Neural cell (in vitro differentiated cells): ENCODE results near the gene HTR3A. TPM values are rescaled to one million over a fixed set of nuclear protein-coding genes. Genes with fewer than 3 reads are reported as not detected.

Source experiments
- H2AFZ ChIP-seq: fragments of 200-600, 300-800 bp; sonication (generic), shearing (Covaris generic); 2 replicates; pipeline ENCODE4 v1.6.0; 2014; ENCODE audit warnings: low read depth, mild to moderate bottlenecking, antibody characterized with exemption, low read length, moderate library complexity
- H3F3A ChIP-seq: fragments of 200-600 bp; shearing (Covaris generic); 2 replicates; pipeline ENCODE4 v1.6.1; 2016; ENCODE audit warnings: mild to moderate bottlenecking, moderate library complexity, mixed read lengths, antibody characterized with exemption, low read length; ENCODE audit not compliant: insufficient read depth, poor library complexity, severe bottlenecking
- H3K27ac ChIP-seq: fragments of 200-600, 300-800 bp; sonication (generic), shearing (Covaris generic); 2 replicates; pipeline ENCODE4 v1.5.1; 2014; ENCODE audit warnings: mild to moderate bottlenecking, low read length, moderate library complexity
- H3K27me3 ChIP-seq: fragments of 300-800, 200-600 bp; sonication (generic), shearing (Covaris generic); 2 replicates; pipeline ENCODE4 v1.6.0; 2014; ENCODE audit warnings: mild to moderate bottlenecking, low read depth, low read length, moderate library complexity; ENCODE audit not compliant: insufficient read depth
- H3K36me3 ChIP-seq: fragments of 300-800, 200-600 bp; sonication (generic), shearing (Covaris generic); 2 replicates; pipeline ENCODE4 v1.5.1; 2014; ENCODE audit warnings: mild to moderate bottlenecking, antibody characterized with exemption, low read length, moderate library complexity; ENCODE audit not compliant: insufficient read depth
- H3K4me2 ChIP-seq: fragments of 300-800, 200-600 bp; sonication (generic), shearing (Covaris generic); 2 replicates; pipeline ENCODE4 v1.6.0; 2014; ENCODE audit warnings: mild to moderate bottlenecking, low read length
- H3K4me3 ChIP-seq: fragments of 300-800, 200-600 bp; sonication (generic), shearing (Covaris generic); 2 replicates; pipeline ENCODE4 v1.5.1; 2014; ENCODE audit warnings: mild to moderate bottlenecking, low read length, moderate library complexity
- H3K79me2 ChIP-seq: fragments of 200-600 bp; shearing (Covaris generic); replicated peaks from 2 replicates; pipeline ENCODE4 v1.6.0; 2014; ENCODE audit warnings: mild to moderate bottlenecking, low read length, moderate library complexity; ENCODE audit not compliant: insufficient read depth
- H3K9ac ChIP-seq: fragments of 300-800, 200-600 bp; sonication (generic), shearing (Covaris generic); 2 replicates; pipeline ENCODE4 v1.6.1; 2016; ENCODE audit warnings: mild to moderate bottlenecking, low read length, mixed read lengths
- H3K9me2 ChIP-seq: fragments of 200-600 bp; shearing (Covaris generic); 2 replicates; pipeline ENCODE4 v1.6.1; 2016; ENCODE audit warnings: mild to moderate bottlenecking, low read length, mixed read lengths; ENCODE audit not compliant: insufficient read depth
- H3K9me3 ChIP-seq: fragments of 200-600, 300-800 bp; sonication (generic), shearing (Covaris generic); 2 replicates; pipeline ENCODE4 v1.6.1; 2016; ENCODE audit warnings: mild to moderate bottlenecking, mixed run types, low read length, moderate library complexity, mixed read lengths
- H4K20me1 ChIP-seq: fragments of 200-600 bp; shearing (Covaris generic); 2 replicates; pipeline ENCODE4 v1.6.1; 2016; ENCODE audit warnings: mild to moderate bottlenecking, mixed run types; ENCODE audit not compliant: insufficient read depth
- EP300 ChIP-seq: fragments of 450-650 bp; conservative IDR thresholded peaks from 2 replicates; pipeline ENCODE4 v1.6.1; 2014; ENCODE audit warnings: antibody characterized with exemption, mild to moderate bottlenecking, moderate library complexity; ENCODE audit not compliant: poor library complexity, severe bottlenecking
- EZH2 ChIP-seq: fragments of 200-600, 300-800 bp; shearing (Covaris generic), sonication (generic); IDR thresholded peaks from 2 replicates; pipeline ENCODE4 v1.6.1; 2014; ENCODE audit warnings: antibody characterized with exemption, low read length, borderline replicate concordance, mild to moderate bottlenecking; ENCODE audit not compliant: insufficient read depth, poor library complexity, severe bottlenecking
- MXI1 ChIP-seq: fragments of 450-650 bp; conservative IDR thresholded peaks from 2 replicates; pipeline ENCODE4 v1.6.1; 2014; ENCODE audit warnings: antibody characterized with exemption, mild to moderate bottlenecking; ENCODE audit not compliant: poor library complexity, severe bottlenecking
- POLR2AphosphoS5 ChIP-seq: IDR thresholded peaks from 2 replicates; pipeline ENCODE4 v1.6.1; 2012
- RAD21 ChIP-seq: fragments of 450-650 bp; conservative IDR thresholded peaks from 2 replicates; pipeline ENCODE4 v1.6.1; 2014; ENCODE audit warnings: antibody characterized with exemption, mild to moderate bottlenecking, moderate library complexity
- SMC3 ChIP-seq: fragments of 450-650 bp; conservative IDR thresholded peaks from 2 replicates; pipeline ENCODE4 v1.6.1; 2014; ENCODE audit warnings: antibody characterized with exemption, mild to moderate bottlenecking, moderate library complexity; ENCODE audit not compliant: poor library complexity
- TAF1 ChIP-seq: IDR thresholded peaks from 2 replicates; pipeline ENCODE4 v1.6.1; 2012; ENCODE audit warnings: low read depth
- polyA minus RNA-seq: library from RNA; depleted of rRNA, polyadenylated mRNA; stranded (reverse); fragments of >200 nt; gene quantifications from 2 replicates; pipeline ENCODE4 v1.2.3, GENCODE V29; 2014
- polyA plus RNA-seq: library from polyadenylated mRNA; depleted of rRNA; stranded (reverse); fragments of >200 nt; gene quantifications from 2 replicates; pipeline ENCODE4 v1.2.3, GENCODE V29; 2014
- TF ChIP-seq, protein P1 (sequence below): IDR thresholded peaks from 2 replicates; pipeline ENCODE4 v1.6.1; 2012; ENCODE audit warnings: borderline replicate concordance
- TF ChIP-seq, protein P2 (sequence below): fragments of 450-650 bp; IDR thresholded peaks from 2 replicates; pipeline ENCODE4 v1.5.1; 2014; ENCODE audit warnings: antibody characterized with exemption, mild to moderate bottlenecking, moderate library complexity; ENCODE audit not compliant: poor library complexity, severe bottlenecking

The HTR3A gene
- polyA plus RNA-seq = 0.36 TPM in 1 of 2 replicates, not detected in the other
- polyA minus RNA-seq = not detected in 2 replicates

DNA sequence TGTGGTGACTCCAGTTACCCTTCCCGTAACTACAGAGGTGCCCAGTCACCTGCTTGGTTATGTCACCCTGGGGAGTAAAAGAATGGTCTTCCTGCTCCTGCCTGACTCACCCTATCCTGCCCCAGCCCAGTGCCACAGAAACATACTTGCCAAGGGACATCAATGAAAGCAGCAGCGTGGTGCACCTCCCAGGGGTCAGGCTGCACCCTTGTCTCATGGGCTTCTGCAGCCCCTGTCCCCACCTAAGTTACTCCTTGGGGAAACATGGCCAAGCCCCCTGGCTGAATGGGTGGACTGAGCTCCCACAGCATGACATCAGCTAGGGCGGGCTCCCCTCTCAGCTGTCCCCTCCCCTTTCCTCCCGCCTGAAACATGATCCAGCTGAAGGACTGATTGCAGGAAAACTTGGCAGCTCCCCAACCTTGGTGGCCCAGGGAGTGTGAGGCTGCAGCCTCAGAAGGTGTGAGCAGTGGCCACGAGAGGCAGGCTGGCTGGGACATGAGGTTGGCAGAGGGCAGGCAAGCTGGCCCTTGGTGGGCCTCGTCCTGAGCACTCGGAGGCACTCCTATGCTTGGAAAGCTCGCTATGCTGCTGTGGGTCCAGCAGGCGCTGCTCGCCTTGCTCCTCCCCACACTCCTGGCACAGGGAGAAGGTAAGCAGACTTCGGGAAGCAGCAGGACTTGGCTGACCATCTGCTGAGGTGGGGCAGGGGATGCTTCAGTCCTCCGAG lies at the start of gene HTR3A:
Gene HTR3A, plus strand, starts transcription at position 368 of the 730 bp plus-strand sequence. Its CDS starts 218 bp downstream, at position 586.
- Histone ChIP-seq H3K4me2 (no peak within 1 kb of the TSS), H3K4me3 (no peak within 1 kb of the TSS)

DNA sequence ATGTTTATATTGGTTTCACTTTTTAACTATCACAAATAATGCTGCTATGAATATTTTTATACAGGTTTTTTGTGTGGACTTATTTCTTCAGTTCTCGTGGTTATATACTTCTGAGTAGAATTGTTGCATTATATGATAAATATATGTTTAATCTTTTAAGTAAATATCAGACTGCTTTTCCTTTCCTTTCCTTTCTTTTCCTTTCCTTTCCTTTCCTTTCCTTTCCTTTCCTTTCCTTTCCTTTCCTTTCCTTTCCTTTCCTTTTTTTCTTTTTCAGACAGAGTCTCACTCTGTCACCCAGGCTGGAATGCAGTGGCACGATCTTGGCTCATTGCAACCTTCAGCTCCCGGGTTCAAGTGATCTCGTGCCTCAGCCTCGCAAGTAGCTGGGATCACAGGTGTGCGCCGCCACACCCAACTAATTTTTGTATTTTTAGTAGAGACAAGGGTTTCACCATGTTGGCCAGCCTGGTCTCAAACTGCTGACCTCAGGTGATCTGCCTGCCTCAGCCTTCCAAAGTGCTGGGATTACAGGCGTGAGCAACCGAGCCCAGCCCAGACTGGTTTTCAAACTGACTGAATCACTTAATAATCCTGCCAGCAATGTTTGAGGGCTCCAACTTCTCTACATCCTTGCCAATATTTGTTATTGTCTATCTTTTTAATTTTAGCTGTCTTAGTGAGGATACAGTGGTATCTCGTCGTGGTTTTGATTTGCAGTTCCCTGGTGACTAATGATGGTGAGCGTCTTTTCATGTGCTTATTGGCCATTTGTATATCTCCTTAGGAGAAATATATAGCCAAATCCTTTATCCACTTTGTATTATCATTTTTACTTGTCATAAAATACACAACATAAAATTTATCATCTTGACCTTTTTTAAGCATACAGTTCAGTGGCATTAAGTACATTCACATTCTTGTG lies 48.4 kb upstream of the HTR3A start:
- H3F3A ChIP-seq = no peaks in the 10 kb centered on the region
- no peaks in the 10 kb centered on the region for H3K27me3 ChIP-seq
- H3K9ac ChIP-seq = no peak overlapping the region
- no peak overlapping the region for H3K4me2 ChIP-seq
- H3K9me3 ChIP-seq = no peaks in the 10 kb centered on the region
- H3K36me3 ChIP-seq = no peaks in the 10 kb centered on the region
- no peaks in the 10 kb centered on the region for H3K79me2 ChIP-seq
- H3K4me3 ChIP-seq = no peak overlapping the region
- H2AFZ ChIP-seq = no peak overlapping the region
- H4K20me1 ChIP-seq = no peaks in the 10 kb centered on the region
- H3K9me2 ChIP-seq = no peaks in the 10 kb centered on the region
- no peak overlapping the region for H3K27ac ChIP-seq
- TF ChIP-seq EZH2 (no peak), RAD21 (no peak), POLR2AphosphoS5 (no peak), TAF1 (no peak), EP300 (no peak), SMC3 (no peak), MXI1 (no peak)
- TF ChIP-seq, protein P1, sequence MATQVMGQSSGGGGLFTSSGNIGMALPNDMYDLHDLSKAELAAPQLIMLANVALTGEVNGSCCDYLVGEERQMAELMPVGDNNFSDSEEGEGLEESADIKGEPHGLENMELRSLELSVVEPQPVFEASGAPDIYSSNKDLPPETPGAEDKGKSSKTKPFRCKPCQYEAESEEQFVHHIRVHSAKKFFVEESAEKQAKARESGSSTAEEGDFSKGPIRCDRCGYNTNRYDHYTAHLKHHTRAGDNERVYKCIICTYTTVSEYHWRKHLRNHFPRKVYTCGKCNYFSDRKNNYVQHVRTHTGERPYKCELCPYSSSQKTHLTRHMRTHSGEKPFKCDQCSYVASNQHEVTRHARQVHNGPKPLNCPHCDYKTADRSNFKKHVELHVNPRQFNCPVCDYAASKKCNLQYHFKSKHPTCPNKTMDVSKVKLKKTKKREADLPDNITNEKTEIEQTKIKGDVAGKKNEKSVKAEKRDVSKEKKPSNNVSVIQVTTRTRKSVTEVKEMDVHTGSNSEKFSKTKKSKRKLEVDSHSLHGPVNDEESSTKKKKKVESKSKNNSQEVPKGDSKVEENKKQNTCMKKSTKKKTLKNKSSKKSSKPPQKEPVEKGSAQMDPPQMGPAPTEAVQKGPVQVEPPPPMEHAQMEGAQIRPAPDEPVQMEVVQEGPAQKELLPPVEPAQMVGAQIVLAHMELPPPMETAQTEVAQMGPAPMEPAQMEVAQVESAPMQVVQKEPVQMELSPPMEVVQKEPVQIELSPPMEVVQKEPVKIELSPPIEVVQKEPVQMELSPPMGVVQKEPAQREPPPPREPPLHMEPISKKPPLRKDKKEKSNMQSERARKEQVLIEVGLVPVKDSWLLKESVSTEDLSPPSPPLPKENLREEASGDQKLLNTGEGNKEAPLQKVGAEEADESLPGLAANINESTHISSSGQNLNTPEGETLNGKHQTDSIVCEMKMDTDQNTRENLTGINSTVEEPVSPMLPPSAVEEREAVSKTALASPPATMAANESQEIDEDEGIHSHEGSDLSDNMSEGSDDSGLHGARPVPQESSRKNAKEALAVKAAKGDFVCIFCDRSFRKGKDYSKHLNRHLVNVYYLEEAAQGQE = no peak

More for the DNA sequence above, at the start of gene HTR3A:
- no peaks in the 10 kb centered on the region for H4K20me1 ChIP-seq
- H3K27ac ChIP-seq = no peak within 1 kb of the TSS
- H3K9ac ChIP-seq = no peak within 1 kb of the TSS
- no peaks in the 10 kb centered on the region for H3K9me3 ChIP-seq
- no peaks in the 10 kb centered on the region for H3K27me3 ChIP-seq
- H2AFZ ChIP-seq = no peak within 1 kb of the TSS
- H3F3A ChIP-seq = no peaks in the 10 kb centered on the region
- H3K36me3 ChIP-seq = no peaks in the 10 kb centered on the region
- H3K79me2 ChIP-seq = no peaks in the 10 kb centered on the region
- H3K9me2 ChIP-seq = no peaks in the 10 kb centered on the region
- TF ChIP-seq, protein P2, sequence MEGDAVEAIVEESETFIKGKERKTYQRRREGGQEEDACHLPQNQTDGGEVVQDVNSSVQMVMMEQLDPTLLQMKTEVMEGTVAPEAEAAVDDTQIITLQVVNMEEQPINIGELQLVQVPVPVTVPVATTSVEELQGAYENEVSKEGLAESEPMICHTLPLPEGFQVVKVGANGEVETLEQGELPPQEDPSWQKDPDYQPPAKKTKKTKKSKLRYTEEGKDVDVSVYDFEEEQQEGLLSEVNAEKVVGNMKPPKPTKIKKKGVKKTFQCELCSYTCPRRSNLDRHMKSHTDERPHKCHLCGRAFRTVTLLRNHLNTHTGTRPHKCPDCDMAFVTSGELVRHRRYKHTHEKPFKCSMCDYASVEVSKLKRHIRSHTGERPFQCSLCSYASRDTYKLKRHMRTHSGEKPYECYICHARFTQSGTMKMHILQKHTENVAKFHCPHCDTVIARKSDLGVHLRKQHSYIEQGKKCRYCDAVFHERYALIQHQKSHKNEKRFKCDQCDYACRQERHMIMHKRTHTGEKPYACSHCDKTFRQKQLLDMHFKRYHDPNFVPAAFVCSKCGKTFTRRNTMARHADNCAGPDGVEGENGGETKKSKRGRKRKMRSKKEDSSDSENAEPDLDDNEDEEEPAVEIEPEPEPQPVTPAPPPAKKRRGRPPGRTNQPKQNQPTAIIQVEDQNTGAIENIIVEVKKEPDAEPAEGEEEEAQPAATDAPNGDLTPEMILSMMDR = no peak
- TF ChIP-seq RAD21 = no peak
- no peak for TF ChIP-seq TAF1
- no peak for TF ChIP-seq SMC3
- TF ChIP-seq MXI1 = no peak
- TF ChIP-seq EZH2 = no peak
- TF ChIP-seq POLR2AphosphoS5 = no peak
- no peak for TF ChIP-seq EP300
- TF ChIP-seq, protein P1 = no peak
